ENCODE results near the gene DKK3. TPM values are rescaled to one million over a fixed set of nuclear protein-coding genes. Genes with fewer than 3 reads are reported as not detected.

DKK3 gene
- total RNA-seq, 1 experiment from 2014 or later = 273 TPM

- DNase-seq (ENCODE audit: low read depth) = no peak
Measured at GRCh38 chr11:11946878-11947277, 61.5 kb downstream of the DKK3 start.

DNA sequence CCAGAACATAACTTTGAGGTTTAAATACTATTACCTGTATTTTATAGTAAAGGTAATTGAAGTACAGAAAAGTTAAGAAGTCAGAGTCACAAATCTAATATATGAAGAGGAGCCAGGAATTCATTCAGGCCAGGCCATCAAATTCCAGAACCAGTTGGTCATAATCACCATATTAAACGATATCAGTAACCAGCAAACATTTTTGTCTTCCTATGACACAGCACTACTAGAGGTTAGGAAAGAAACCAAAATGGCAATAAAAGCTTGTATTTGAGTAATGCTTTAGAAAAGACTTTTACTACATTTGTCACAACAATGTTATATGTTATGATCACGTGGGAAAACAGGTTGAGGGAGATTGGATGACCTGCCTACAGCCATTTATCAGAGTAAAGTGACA lies 62.2 kb downstream of the DKK3 start:
- DNase-seq (ENCODE audit: low read depth) = peak; percentile 60

- DNase-seq (ENCODE audit: low read depth) = peak; percentile 23
Measured at GRCh38 chr11:11944444-11944843, 64.0 kb downstream of the DKK3 start.

- DNase-seq (ENCODE audit: low read depth) = no peak
Measured at GRCh38 chr11:11942668-11943067, 65.8 kb downstream of the DKK3 start.

DNA sequence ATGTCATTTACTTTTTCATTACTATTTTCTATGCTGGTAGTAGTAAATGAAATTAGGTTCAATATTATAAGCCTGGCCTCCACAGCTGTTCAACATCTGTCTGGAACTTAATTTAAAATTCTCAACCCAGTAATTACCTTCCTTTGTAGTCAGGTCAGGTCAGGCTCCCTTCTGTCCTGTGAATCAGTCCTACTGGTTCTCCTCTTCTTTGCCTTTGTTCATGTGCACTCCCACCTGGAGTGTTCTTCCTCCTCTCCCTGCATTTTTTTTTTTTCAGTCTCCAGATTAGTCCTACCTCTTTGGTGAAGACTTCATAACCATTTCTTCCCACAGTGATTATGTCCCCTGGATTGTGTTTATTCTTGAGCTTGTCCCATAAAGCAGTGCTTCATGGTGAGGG lies 67.9 kb downstream of the DKK3 start:
- DNase-seq (ENCODE audit: low read depth) = no peak

- DNase-seq (ENCODE audit: low read depth) = peak; percentile 55
Measured at GRCh38 chr11:11937957-11938356, 70.5 kb downstream of the DKK3 start.

DNA sequence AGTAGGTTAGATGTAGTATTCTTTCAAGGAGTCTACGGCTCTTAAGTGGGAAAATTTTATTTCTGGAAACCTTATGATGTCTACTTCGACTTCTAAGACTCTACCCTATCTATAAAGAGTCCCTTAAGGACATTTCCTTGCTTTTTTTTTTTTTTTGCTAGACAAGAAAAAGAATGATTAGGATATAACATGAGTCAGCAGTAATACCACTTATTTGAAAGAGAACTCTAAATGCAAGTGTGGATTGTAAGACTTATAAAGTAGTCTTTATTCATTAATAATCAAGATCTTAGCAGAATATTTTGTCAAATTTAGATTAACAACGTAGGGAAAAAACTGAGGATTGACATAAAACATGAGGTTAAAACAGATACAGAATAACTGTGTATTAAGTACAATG lies 71.0 kb downstream of the DKK3 start:
- DNase-seq (ENCODE audit: low read depth) = no peak

GRCh38 chr11:11935536-11935935 lies 72.9 kb downstream of the DKK3 start:
- DNase-seq (ENCODE audit: low read depth) = no peak

- DNase-seq (ENCODE audit: low read depth) = peak; percentile 77
Measured at GRCh38 chr11:11931461-11932055, 76.9 kb downstream of the DKK3 start.

DNA sequence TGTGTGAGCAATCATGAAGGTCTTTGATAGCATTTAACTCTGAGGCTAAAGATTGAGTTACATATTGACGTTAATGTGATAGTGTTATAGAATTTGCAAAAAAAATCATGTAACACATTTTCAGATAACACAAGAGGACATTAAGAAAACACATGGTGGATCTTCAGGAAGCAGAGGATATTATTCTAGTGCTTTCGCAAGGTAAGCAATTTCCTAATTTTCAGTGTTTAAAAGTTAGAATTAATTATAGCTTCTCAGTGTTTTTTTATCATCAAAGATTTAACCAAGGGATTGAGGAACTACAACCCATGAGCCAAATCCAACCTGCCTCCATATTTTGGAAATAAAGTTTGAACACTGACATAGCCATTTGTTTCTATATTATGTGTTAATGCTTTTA lies 78.5 kb downstream of the DKK3 start:
- no peak for DNase-seq (ENCODE audit: low read depth)

- no peak for DNase-seq (ENCODE audit: low read depth)
Measured at GRCh38 chr11:11923828-11924227, 84.6 kb downstream of the DKK3 start.

GRCh38 chr11:11916981-11917399 lies 91.4 kb downstream of the DKK3 start:
- DNase-seq (ENCODE audit: low read depth) = peak; percentile 88

DNA sequence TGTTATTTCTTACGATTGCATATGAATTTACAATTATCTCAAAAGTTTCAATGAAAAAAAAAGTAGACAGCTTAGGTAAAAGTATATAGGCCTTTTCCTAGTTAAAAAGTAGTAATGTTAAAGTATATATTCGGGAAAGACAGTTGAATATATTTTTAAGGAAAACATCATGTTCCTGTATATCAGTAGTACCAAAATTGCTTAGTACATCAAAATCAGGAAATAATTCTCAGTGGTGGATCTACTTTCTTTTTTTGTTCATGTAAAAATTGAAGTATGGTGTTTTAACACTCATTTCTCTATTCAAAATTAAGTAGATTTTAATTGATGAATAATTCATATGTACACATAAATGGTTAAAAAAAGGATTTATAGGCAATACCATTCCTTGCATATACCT lies 92.8 kb downstream of the DKK3 start:
- no peak for DNase-seq (ENCODE audit: low read depth)

GRCh38 chr11:11913395-11913794 lies 95.0 kb downstream of the DKK3 start:
- no peak for DNase-seq (ENCODE audit: low read depth)

Other genes with a start within 250 kb of the DKK3 start
- 34.9 and 47.8 TPM in 2 replicates for gene USP47, start 166.7 kb downstream of the DKK3 start, total RNA-seq (2014; rRNA removed)
- 83.0 and 85.3 TPM in 2 replicates for gene MICAL2, start 102.0 kb upstream of the DKK3 start, total RNA-seq (2014; rRNA removed)